Panc1 (cell line): ENCODE data around the gene TMC3. TPM values are rescaled to one million over a fixed set of nuclear protein-coding genes. Genes with fewer than 3 reads are reported as not detected.

Source experiments
- ATAC-seq: fragments of 200-7000 bp; cut with Tn5 transposase; 2 replicates; pipeline ENCODE4 v1.9.1; 2020; ENCODE audit warnings: mild to moderate bottlenecking, moderate library complexity
- BruUV-seq: library from RNA; stranded (reverse); fragments of 400-500 nt; replicated peaks from 2 replicates; lab custom pipeline; 2021; lab: Mats Ljungman, UMichigan
- CTCF ChIA-PET: fragments of 300-600 bp; sonication (Branson Sonifier 250); formaldehyde crosslinking; loops from one replicate; lab custom pipeline; 2022; ENCODE audit warnings: antibody characterized with exemption; lab: Charles Lee
- POLR2A ChIA-PET: fragments of 300-600 bp; sonication (Branson Sonifier 250); formaldehyde crosslinking; loops from one replicate; lab custom pipeline; 2022; ENCODE audit warnings: antibody characterized with exemption; lab: Charles Lee
- DNase-seq: peaks from one replicate; pipeline ENCODE4 v3.0.0-alpha.2; 2010; ENCODE audit warnings: low read depth, low spot score
- H3K27ac ChIP-seq: 2 replicates; pipeline ENCODE4 v1.5.1; 2011; ENCODE audit warnings: mild to moderate bottlenecking, low read length, inconsistent platforms
- H3K27me3 ChIP-seq: fragments of 200-500 bp; sonication (Bioruptor generic); 2 replicates; pipeline ENCODE4 v1.6.0; 2014; ENCODE audit warnings: low read length, inconsistent platforms; ENCODE audit not compliant: control insufficient read depth, insufficient read depth
- H3K36me3 ChIP-seq: fragments of 200-500 bp; sonication (Bioruptor generic); 2 replicates; pipeline ENCODE4 v1.5.1; 2014; ENCODE audit warnings: inconsistent platforms, mild to moderate bottlenecking, low read length, moderate library complexity; ENCODE audit not compliant: control insufficient read depth, insufficient read depth
- H3K4me1 ChIP-seq: 2 replicates; pipeline ENCODE4 v1.5.1; 2011; ENCODE audit warnings: inconsistent platforms, mild to moderate bottlenecking, low read length, moderate library complexity; ENCODE audit not compliant: control insufficient read depth, insufficient read depth
- H3K4me3 ChIP-seq, 2 experiments: 2 replicates each; pipeline ENCODE4 v1.5.1; 2011 to 2012; ENCODE audit warnings: low read depth in 2 of 2, low read length in 2 of 2, mild to moderate bottlenecking in 2 of 2, inconsistent platforms in 1 of 2, moderate library complexity in 1 of 2
- H3K9me3 ChIP-seq: fragments of 200-500 bp; sonication (Bioruptor generic); 2 replicates; pipeline ENCODE4 v1.5.1; 2014; ENCODE audit warnings: low read depth, mild to moderate bottlenecking, inconsistent platforms, low read length, moderate library complexity; ENCODE audit not compliant: control insufficient read depth, insufficient read depth
- POLR2AphosphoS5 ChIP-seq: IDR thresholded peaks from 2 replicates; pipeline ENCODE4 v1.6.1; 2012; ENCODE audit warnings: mild to moderate bottlenecking, low read depth, low read length, moderate library complexity
- REST ChIP-seq, 2 experiments: IDR thresholded peaks; 2 replicates each; pipeline ENCODE4 v1.6.1; 2011 to 2012; ENCODE audit warnings: low read depth in 2 of 2, control low read depth in 1 of 2, low read length in 1 of 2, mild to moderate bottlenecking in 1 of 2, moderate library complexity in 1 of 2; ENCODE audit not compliant: insufficient read depth in 1 of 2
- SIN3A ChIP-seq: IDR thresholded peaks from 2 replicates; pipeline ENCODE4 v1.6.1; 2012; ENCODE audit warnings: low read depth, mild to moderate bottlenecking, low read length, moderate library complexity, borderline replicate concordance; ENCODE audit not compliant: insufficient read depth
- TCF7L2 ChIP-seq: IDR thresholded peaks from 2 replicates; pipeline ENCODE4 v1.6.1; 2011; ENCODE audit warnings: mild to moderate bottlenecking, low read depth, low read length, inconsistent platforms
- in situ Hi-C: cut with HindIII; loops from 2 replicates; pipeline ENCODE4 v1.10.0; 2016; ENCODE audit warnings: low sequenced_read_pairs, low pct_unique_long_range_greater_than_20kb
- intact Hi-C: fragments of 100-400 bp; cut with micrococcal nuclease; formaldehyde crosslinking; loops from one replicate; pipeline ENCODE4 v1.10.0; 2022; ENCODE audit not compliant: unreplicated experiment
- total RNA-seq: library from RNA; stranded (reverse); gene quantifications from one replicate; pipeline ENCODE4 v1.2.1, GENCODE V29; 2021; ENCODE audit not compliant: unreplicated experiment
- TF ChIP-seq, protein P1 (sequence below): fragments of 450-650 bp; IDR thresholded peaks from 2 replicates; pipeline ENCODE4 v1.5.1; 2017; ENCODE audit warnings: mild to moderate bottlenecking

TMC3 gene
- total RNA-seq, 1 experiment from 2014 or later: not detected

- in situ Hi-C loops: no loop called here
- no peak for TF ChIP-seq REST (IDR thresholded peaks at IDR 0.05; ENCODE audit: insufficient read depth in 1 of 2, low read depth in 2 of 2, low read length in 1 of 2)
- TF ChIP-seq, protein P1, sequence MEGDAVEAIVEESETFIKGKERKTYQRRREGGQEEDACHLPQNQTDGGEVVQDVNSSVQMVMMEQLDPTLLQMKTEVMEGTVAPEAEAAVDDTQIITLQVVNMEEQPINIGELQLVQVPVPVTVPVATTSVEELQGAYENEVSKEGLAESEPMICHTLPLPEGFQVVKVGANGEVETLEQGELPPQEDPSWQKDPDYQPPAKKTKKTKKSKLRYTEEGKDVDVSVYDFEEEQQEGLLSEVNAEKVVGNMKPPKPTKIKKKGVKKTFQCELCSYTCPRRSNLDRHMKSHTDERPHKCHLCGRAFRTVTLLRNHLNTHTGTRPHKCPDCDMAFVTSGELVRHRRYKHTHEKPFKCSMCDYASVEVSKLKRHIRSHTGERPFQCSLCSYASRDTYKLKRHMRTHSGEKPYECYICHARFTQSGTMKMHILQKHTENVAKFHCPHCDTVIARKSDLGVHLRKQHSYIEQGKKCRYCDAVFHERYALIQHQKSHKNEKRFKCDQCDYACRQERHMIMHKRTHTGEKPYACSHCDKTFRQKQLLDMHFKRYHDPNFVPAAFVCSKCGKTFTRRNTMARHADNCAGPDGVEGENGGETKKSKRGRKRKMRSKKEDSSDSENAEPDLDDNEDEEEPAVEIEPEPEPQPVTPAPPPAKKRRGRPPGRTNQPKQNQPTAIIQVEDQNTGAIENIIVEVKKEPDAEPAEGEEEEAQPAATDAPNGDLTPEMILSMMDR: no peak
- no peak for TF ChIP-seq SIN3A
- TF ChIP-seq POLR2AphosphoS5: no peak
- no peak for TF ChIP-seq TCF7L2
- DNase-seq: no peak
- BruUV-seq: no TSS peak
- ATAC-seq: no peak
- intact Hi-C loops: no loop called here
- peaks cover 5% of the 10 kb centered on the region; the same call in 1 of the 2 replicates for H3K27me3 ChIP-seq
- POLR2A ChIA-PET: no interaction called here
- H3K4me3 ChIP-seq: no peak overlapping the region
- CTCF ChIA-PET: interaction anchor here (0.7 kb wide), 1 partner anchor 49 kb away, joined by 3 read pairs; no protein-coding TSS in a partner anchor
- no peaks in the 10 kb centered on the region for H3K36me3 ChIP-seq
- H3K9me3 ChIP-seq: no peaks in the 10 kb centered on the region
- H3K4me1 ChIP-seq: no peaks in the 10 kb centered on the region
- no peak overlapping the region for H3K27ac ChIP-seq
Measured at GRCh38 chr15:81289910-81290309, 84.1 kb downstream of the TMC3 start.

DNA sequence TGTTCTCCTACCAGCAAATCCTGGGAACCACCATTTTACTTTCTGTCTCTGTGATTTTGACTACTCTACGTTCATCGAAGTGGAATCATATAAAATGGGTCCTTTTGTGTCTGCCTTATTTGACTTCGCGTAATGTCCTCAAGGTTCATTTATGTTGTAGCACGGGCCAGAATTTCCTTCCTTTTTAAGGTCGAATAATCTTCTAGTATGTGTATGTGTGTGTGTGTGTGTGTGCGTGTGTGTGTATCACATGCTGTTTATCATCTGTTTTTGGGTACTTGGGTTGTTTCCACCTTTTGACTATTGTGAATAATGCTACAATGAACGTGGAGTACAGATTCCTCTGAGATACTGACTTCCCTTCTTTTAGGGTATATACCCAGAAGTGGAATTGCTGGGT is 85.4 kb downstream of the TMC3 start:
- Histone ChIP-seq H3K27me3 (peaks cover 5% of the 10 kb centered on the region; the same call in 1 of the 2 replicates), H3K27ac (no peak overlapping the region), H3K4me3 (no peak overlapping the region), H3K4me1 (no peaks in the 10 kb centered on the region), H3K36me3 (no peaks in the 10 kb centered on the region), H3K9me3 (no peaks in the 10 kb centered on the region)
- ChIA-PET CTCF (no interaction called here), POLR2A (no interaction called here)
- in situ Hi-C loops: no loop called here
- intact Hi-C loops: no loop called here
- ATAC-seq: no peak
- TF ChIP-seq, protein P1: no peak
- TF ChIP-seq TCF7L2 (no peak), REST (IDR thresholded peaks at IDR 0.05; ENCODE audit: insufficient read depth in 1 of 2, low read depth in 2 of 2, low read length in 1 of 2) (no peak), SIN3A (no peak), POLR2AphosphoS5 (no peak)
- no peak for DNase-seq
- BruUV-seq: no TSS peak
